Astrocyte of the spinal cord (primary cell): ENCODE measurements around the gene PAFAH1B2.
A peak's percentile ranks its signal among the peaks of the same experiment; 100 is the strongest.

Experiments used
- DNase-seq: peaks from one replicate; pipeline ENCODE4 v3.0.0; 2011; ENCODE audit warnings: low read depth, low spot score
- H3K4me3 ChIP-seq: 2 replicates; pipeline ENCODE4 v1.5.1; 2011; ENCODE audit warnings: low read depth, mild to moderate bottlenecking, low read length, moderate library complexity
- CTCF ChIP-seq: IDR thresholded peaks from 2 replicates; pipeline ENCODE4 v1.5.1; 2012; ENCODE audit warnings: low read depth, mild to moderate bottlenecking, low read length, inconsistent platforms
- in situ Hi-C: cut with HindIII; loops from 2 replicates; pipeline ENCODE4 v1.10.0; 2017; ENCODE audit warnings: low sequenced_read_pairs

Gene PAFAH1B2

GRCh38 chr11:117097389-117098268 lies 46.5 kb upstream of the PAFAH1B2 start:
- in situ Hi-C loops = no loop called here
- peak overlapping the region; percentile 85 for H3K4me3 ChIP-seq
- no peak for DNase-seq
- TF ChIP-seq CTCF = no peak

GRCh38 chr11:117098269-117099232 lies 45.5 kb upstream of the PAFAH1B2 start, which contains the start of gene SIK3:
SIK3 (minus strand) TSS chr11:117098428; CDS start chr11:117098415, 13 bp downstream.
- TF ChIP-seq CTCF = peak; percentile 55
- DNase-seq = peak; percentile 91
- in situ Hi-C loops = no loop called here
- H3K4me3 ChIP-seq = peak within 1 kb of the TSS; percentile 85

- no peak for DNase-seq
- no peak overlapping the region for H3K4me3 ChIP-seq
- TF ChIP-seq CTCF = no peak
- in situ Hi-C loops = no loop called here
Observed at GRCh38 chr11:117099696-117100095, 44.4 kb upstream of the PAFAH1B2 start.

GRCh38 chr11:117100556-117100955 lies 43.5 kb upstream of the PAFAH1B2 start:
- no peak for TF ChIP-seq CTCF
- no peak for DNase-seq
- in situ Hi-C loops = no loop called here
- H3K4me3 ChIP-seq = no peak overlapping the region

- DNase-seq = no peak
- no peak for TF ChIP-seq CTCF
- H3K4me3 ChIP-seq = no peak overlapping the region
- in situ Hi-C loops = no loop called here
Observed at GRCh38 chr11:117107701-117108590, 36.1 kb upstream of the PAFAH1B2 start.
